ENCODE data around the gene PPARA.

GRCh38 chr22:46272196-46272595 lies 121.9 kb downstream of the PPARA start:
- TF ChIP-seq CTCF (IDR thresholded peaks at IDR 0.05) (no peak), EP300 (IDR thresholded peaks at IDR 0.05) (no peak)
